CD14-positive monocyte (primary cell): ENCODE results near the gene MCOLN3. TPM values are rescaled to one million over a fixed set of nuclear protein-coding genes. Genes with fewer than 3 reads are reported as not detected.
A peak's percentile ranks its signal among the peaks of the same experiment; 100 is the strongest.

ENCODE experiments used
- DNase-seq, 3 donors: peaks; one replicate each; pipeline ENCODE4 v3.0.0-alpha.2; 2011 to 2022
- H2AFZ ChIP-seq: 2 replicates; pipeline ENCODE4 v1.6.0; 2012; ENCODE audit warnings: mild to moderate bottlenecking, low read depth, low read length, inconsistent platforms; ENCODE audit not compliant: insufficient read depth, poor library complexity, severe bottlenecking
- H3K27ac ChIP-seq, 2 donors: 1 replicate in 1 of 2; 2 replicates in 1 of 2; pipeline ENCODE4 v1.5.1; 2012 to 2013; ENCODE audit warnings: low read length in 2 of 2, control low read depth in 1 of 2, inconsistent platforms in 1 of 2, low read depth in 1 of 2, mild to moderate bottlenecking in 1 of 2
- H3K27me3 ChIP-seq, 2 donors: one replicate each; pipeline versions ENCODE4 v1.6.0 to v1.6.1; 2011 to 2013; ENCODE audit warnings: low read length in 2 of 2; ENCODE audit not compliant: control insufficient read depth in 2 of 2, insufficient read depth in 2 of 2
- H3K36me3 ChIP-seq, 2 donors: replicated peaks in 1 of 2; 1 replicate in 1 of 2; 2 replicates in 1 of 2; pipeline versions ENCODE4 v1.5.1 to v1.6.1; 2012 to 2013; ENCODE audit warnings: low read length in 2 of 2, control low read depth in 1 of 2, inconsistent platforms in 1 of 2, mild to moderate bottlenecking in 1 of 2; ENCODE audit not compliant: insufficient read depth in 2 of 2, control insufficient read depth in 1 of 2
- H3K4me1 ChIP-seq, 2 donors: 1 replicate in 1 of 2; 2 replicates in 1 of 2; pipeline versions ENCODE4 v1.5.1 to v1.6.1; 2012 to 2013; ENCODE audit warnings: low read length in 2 of 2, control low read depth in 1 of 2, inconsistent platforms in 1 of 2, mild to moderate bottlenecking in 1 of 2, moderate library complexity in 1 of 2; ENCODE audit not compliant: insufficient read depth in 2 of 2, control insufficient read depth in 1 of 2
- H3K4me2 ChIP-seq: replicated peaks from 2 replicates; pipeline ENCODE3; 2012; ENCODE audit warnings: low read length, moderate library complexity, mild to moderate bottlenecking; ENCODE audit not compliant: poor library complexity, severe bottlenecking; ENCODE audit errors: extremely low read depth
- H3K4me3 ChIP-seq, 3 experiments: fragments of 200-600 bp in 1 of 3; sonication (generic) in 1 of 3; replicated peaks in 1 of 3; 1 replicate in 2 of 3; 2 replicates in 1 of 3; pipeline ENCODE4 v1.5.1; 2011 to 2013; ENCODE audit warnings: low read length in 3 of 3, mild to moderate bottlenecking in 3 of 3, control low read depth in 2 of 3, low read depth in 2 of 3, inconsistent platforms in 1 of 3, moderate library complexity in 1 of 3
- H3K79me2 ChIP-seq: 2 replicates; pipeline ENCODE4 v1.6.0; 2012; ENCODE audit warnings: mild to moderate bottlenecking, control low read depth, inconsistent platforms, low read length, moderate library complexity; ENCODE audit not compliant: insufficient read depth
- H3K9ac ChIP-seq: 2 replicates; pipeline ENCODE4 v1.6.0; 2017; ENCODE audit warnings: low read length, mild to moderate bottlenecking; ENCODE audit not compliant: insufficient read depth, poor library complexity, severe bottlenecking
- H3K9me3 ChIP-seq, 2 donors: replicated peaks in 1 of 2; 1 replicate in 1 of 2; 2 replicates in 1 of 2; pipeline versions ENCODE4 v1.5.1 to v1.6.1; 2012 to 2013; ENCODE audit warnings: low read length in 2 of 2, control low read depth in 1 of 2; ENCODE audit not compliant: control insufficient read depth in 1 of 2, insufficient read depth in 1 of 2
- H4K20me1 ChIP-seq: 2 replicates; pipeline ENCODE4 v1.6.0; 2012; ENCODE audit warnings: mild to moderate bottlenecking, low read length, control low read depth, moderate library complexity; ENCODE audit not compliant: insufficient read depth
- H3K27ac Mint-ChIP-seq, 7 donors: one replicate each; pipeline ENCODE4 v1.8.0; 2020; ENCODE audit warnings: mild to moderate bottlenecking in 7 of 7, mixed read lengths in 7 of 7, moderate library complexity in 6 of 7, inconsistent platforms in 2 of 7
- H3K27me3 Mint-ChIP-seq, 3 donors: one replicate each; pipeline ENCODE4 v1.8.0; 2021 to 2022; ENCODE audit warnings: low read depth in 3 of 3, mild to moderate bottlenecking in 3 of 3, mixed read lengths in 3 of 3, moderate library complexity in 3 of 3, inconsistent platforms in 1 of 3
- H3K36me3 Mint-ChIP-seq, 2 donors: one replicate each; pipeline ENCODE4 v1.8.0; 2020; ENCODE audit warnings: mixed read lengths in 2 of 2, inconsistent platforms in 1 of 2, mild to moderate bottlenecking in 1 of 2
- H3K4me1 Mint-ChIP-seq: one replicate; pipeline ENCODE4 v1.8.0; 2020; ENCODE audit warnings: mild to moderate bottlenecking, mixed read lengths
- H3K4me3 Mint-ChIP-seq, 2 donors: one replicate each; pipeline ENCODE4 v1.8.0; 2020; ENCODE audit warnings: mild to moderate bottlenecking in 2 of 2, mixed read lengths in 2 of 2, moderate library complexity in 1 of 2
- H3K9me3 Mint-ChIP-seq, 7 donors: one replicate each; pipeline ENCODE4 v1.8.0; 2020 to 2022; ENCODE audit warnings: mixed read lengths in 7 of 7, mild to moderate bottlenecking in 6 of 7, moderate library complexity in 6 of 7, inconsistent platforms in 2 of 7
- WGBS: methylation state at CpG from one replicate; pipeline ENCODE4 v1.1.5; 2013; ENCODE audit warnings: missing lambda C conversion rate; ENCODE audit not compliant: insufficient coverage; 5-methylcytosine and 5-hydroxymethylcytosine counted together
- intact Hi-C, 2 donors: fragments of 100-400 bp; cut with micrococcal nuclease; formaldehyde crosslinking; loops; one replicate each; pipeline versions ENCODE4 v1.15.0 to v1.15.1; 2023
- polyA plus RNA-seq, 3 donors: library from polyadenylated mRNA; depleted of rRNA in 1 of 3; unstranded in 2 of 3; stranded (reverse) in 1 of 3; fragments of 300-500 nt in 2 of 3; fragments of >200 nt in 1 of 3; fragmentation: Illumina TruSeq in 2 of 3; gene quantifications; 1 replicate in 2 of 3; 2 replicates in 1 of 3; pipeline ENCODE4 v1.2.3, GENCODE V29; 2012 to 2021
- TF ChIP-seq, protein P1 (sequence below): fragments of 200-600 bp; IDR thresholded peaks from one replicate; pipeline ENCODE4 v1.8.0; 2022; ENCODE audit warnings: antibody characterized with exemption, mild to moderate bottlenecking

The MCOLN3 gene
- polyA plus RNA-seq, 3 donors: 0.03 TPM; not detected in 2

DNA sequence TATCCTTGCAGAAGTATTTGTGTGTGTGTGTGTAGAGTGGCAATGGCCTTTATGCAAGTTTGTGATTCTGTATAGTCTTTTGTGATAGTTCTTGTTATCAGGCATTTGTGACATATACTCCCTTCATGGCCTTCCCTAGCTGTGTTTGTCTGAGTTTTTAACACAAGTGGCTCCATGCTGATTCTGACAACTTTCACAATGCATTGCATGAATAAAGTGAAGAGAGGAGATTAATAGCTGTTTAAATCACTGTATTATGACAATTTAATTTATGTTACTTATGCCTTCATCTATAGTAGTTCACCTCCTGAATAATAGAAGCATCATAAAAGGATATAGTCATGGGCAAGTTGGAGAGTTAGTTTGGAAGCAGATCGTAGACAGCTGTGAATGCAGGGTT is 17.2 kb upstream of the MCOLN3 start:
- no peak overlapping the region for H3K27ac ChIP-seq
- H3K4me3 Mint-ChIP-seq: no peak overlapping the region
- TF ChIP-seq, protein P1, sequence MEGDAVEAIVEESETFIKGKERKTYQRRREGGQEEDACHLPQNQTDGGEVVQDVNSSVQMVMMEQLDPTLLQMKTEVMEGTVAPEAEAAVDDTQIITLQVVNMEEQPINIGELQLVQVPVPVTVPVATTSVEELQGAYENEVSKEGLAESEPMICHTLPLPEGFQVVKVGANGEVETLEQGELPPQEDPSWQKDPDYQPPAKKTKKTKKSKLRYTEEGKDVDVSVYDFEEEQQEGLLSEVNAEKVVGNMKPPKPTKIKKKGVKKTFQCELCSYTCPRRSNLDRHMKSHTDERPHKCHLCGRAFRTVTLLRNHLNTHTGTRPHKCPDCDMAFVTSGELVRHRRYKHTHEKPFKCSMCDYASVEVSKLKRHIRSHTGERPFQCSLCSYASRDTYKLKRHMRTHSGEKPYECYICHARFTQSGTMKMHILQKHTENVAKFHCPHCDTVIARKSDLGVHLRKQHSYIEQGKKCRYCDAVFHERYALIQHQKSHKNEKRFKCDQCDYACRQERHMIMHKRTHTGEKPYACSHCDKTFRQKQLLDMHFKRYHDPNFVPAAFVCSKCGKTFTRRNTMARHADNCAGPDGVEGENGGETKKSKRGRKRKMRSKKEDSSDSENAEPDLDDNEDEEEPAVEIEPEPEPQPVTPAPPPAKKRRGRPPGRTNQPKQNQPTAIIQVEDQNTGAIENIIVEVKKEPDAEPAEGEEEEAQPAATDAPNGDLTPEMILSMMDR: no peak
- peaks cover 9 to 11% of the 10 kb centered on the region in 2 donors for H3K4me1 ChIP-seq
- no peak overlapping the region for H3K9ac ChIP-seq
- no peaks in the 10 kb centered on the region for H4K20me1 ChIP-seq
- no peak overlapping the region for H3K4me2 ChIP-seq
- no peaks in the 10 kb centered on the region for H3K27me3 ChIP-seq
- H3K4me3 ChIP-seq: no peak overlapping the region
- H3K9me3 ChIP-seq: no peaks in the 10 kb centered on the region
- WGBS: no CpG with 5 or more reads among the region's 1 CpG
- DNase-seq: no peak
- peaks cover 0 to 2% (median 0%) of the 10 kb centered on the region in 7 donors for H3K9me3 Mint-ChIP-seq
- intact Hi-C loops: loop anchor here in 1 of 2 donors (10.0 kb wide), 1 partner anchor 189 kb away; the partner anchor contains the start of gene C1orf52
- no peak overlapping the region for H2AFZ ChIP-seq
- H3K36me3 ChIP-seq: no peaks in the 10 kb centered on the region
- H3K4me1 Mint-ChIP-seq: peaks cover 13% of the 10 kb centered on the region
- H3K36me3 Mint-ChIP-seq: no peaks in the 10 kb centered on the region
- H3K27ac Mint-ChIP-seq: no peak overlapping the region
- H3K79me2 ChIP-seq: no peaks in the 10 kb centered on the region
- peaks cover 1 to 6% (median 3%) of the 10 kb centered on the region in 3 donors for H3K27me3 Mint-ChIP-seq

DNA sequence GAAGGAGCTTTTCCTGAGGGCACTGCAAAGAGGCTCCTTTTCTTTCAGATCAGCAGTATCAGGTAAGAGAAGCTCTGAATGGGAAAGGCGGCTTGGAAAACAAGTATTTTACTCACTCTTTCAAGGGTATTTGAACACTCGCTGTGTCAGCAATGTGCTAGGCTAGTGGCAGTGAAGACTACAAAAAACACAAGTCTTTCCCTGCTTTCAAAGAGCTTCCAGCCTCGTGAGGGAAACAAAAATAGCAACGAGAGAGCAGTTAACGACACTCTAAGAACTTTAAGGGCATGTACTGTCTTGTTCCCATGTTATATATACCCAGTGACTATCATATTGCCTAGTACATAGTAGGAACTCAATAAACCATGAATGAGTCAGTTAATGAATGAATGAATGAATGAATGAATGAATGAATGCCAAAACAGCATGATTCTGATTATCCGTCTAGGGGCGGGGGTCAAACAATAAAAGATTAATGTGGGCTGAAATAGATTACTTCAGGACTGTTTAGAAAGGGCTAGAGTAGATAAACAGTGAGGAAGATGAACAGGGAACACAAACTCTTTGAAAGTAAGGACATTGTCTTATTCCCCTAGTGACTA is 14.2 kb upstream of the MCOLN3 start:
- TF ChIP-seq, protein P1: no peak
- Histone ChIP-seq H3K36me3 (no peaks in the 10 kb centered on the region), H3K79me2 (no peaks in the 10 kb centered on the region), H3K4me1 (peaks cover 11 to 21% of the 10 kb centered on the region in 2 donors), H3K27ac (peak overlapping the region in 1 of 2 donors; percentile 64), H3K9me3 (no peaks in the 10 kb centered on the region), H3K9ac (no peak overlapping the region), H3K4me2 (peak overlapping the region; percentile 84), H2AFZ (peak overlapping the region; percentile 87), H4K20me1 (no peaks in the 10 kb centered on the region), H3K27me3 (no peaks in the 10 kb centered on the region), H3K4me3 (peak overlapping the region in 2 of 3 experiments; percentile 41 to 74)
- intact Hi-C loops: loop anchor here in 1 of 2 donors (10.0 kb wide), 1 partner anchor 192 kb away; the partner anchor contains the start of gene C1orf52
- Mint-ChIP-seq H3K4me3 (peak overlapping the region; percentile 65 to 92), H3K27ac (peak overlapping the region in 6 of 7 donors; percentile 16 to 94 (median 58)), H3K36me3 (no peaks in the 10 kb centered on the region), H3K4me1 (peaks cover 23% of the 10 kb centered on the region), H3K9me3 (no peaks in the 10 kb centered on the region), H3K27me3 (peaks cover 0 to 6% (median 3%) of the 10 kb centered on the region in 3 donors)
- DNase-seq: no peak
- 80% methylated on average over 3 of the region's 7 CpGs for WGBS
